NCI-H2081 (cell line): Measurements from ENCODE around the gene CD3E.

Source experiments
- DNase-seq, 2 experiments: peaks; one replicate each; lab custom pipeline; 2025; lab: John Stamatoyannopoulos, UW

The CD3E gene

GRCh38 chr11:118328745-118329144 lies 24.2 kb downstream of the CD3E start:
- DNase-seq: no peak

- DNase-seq: no peak
Observed at GRCh38 chr11:118334745-118335144, 30.2 kb downstream of the CD3E start.

- no peak for DNase-seq
Observed at GRCh38 chr11:118338637-118339061, 34.1 kb downstream of the CD3E start.

GRCh38 chr11:118339281-118339961 lies 34.9 kb downstream of the CD3E start:
- DNase-seq: no peak

GRCh38 chr11:118340449-118340848 lies 35.9 kb downstream of the CD3E start:
- DNase-seq: no peak

GRCh38 chr11:118341261-118341660 lies 36.7 kb downstream of the CD3E start:
- no peak for DNase-seq

GRCh38 chr11:118341815-118342489 lies 37.4 kb downstream of the CD3E start:
- no peak for DNase-seq

GRCh38 chr11:118342503-118343161 lies 38.1 kb downstream of the CD3E start, which contains the start of gene CD3D:
CD3D (minus strand) TSS chr11:118342705; CDS start chr11:118342607, 98 bp downstream.
- DNase-seq: no peak

- DNase-seq: no peak
Observed at GRCh38 chr11:118343248-118343647, 38.7 kb downstream of the CD3E start.

- no peak for DNase-seq
Observed at GRCh38 chr11:118343981-118344515, 39.5 kb downstream of the CD3E start, which contains the start of gene CD3G. CD3G (plus strand) TSS chr11:118344344; CDS start chr11:118344424, 80 bp downstream.

GRCh38 chr11:118349475-118349874 lies 44.9 kb downstream of the CD3E start:
- no peak for DNase-seq

- peak; percentile 10 to 11 for DNase-seq
Observed at GRCh38 chr11:118353084-118353710, 48.7 kb downstream of the CD3E start.

GRCh38 chr11:118358071-118358470 lies 53.5 kb downstream of the CD3E start:
- DNase-seq: no peak

- DNase-seq: peak; percentile 98
Observed at GRCh38 chr11:118359295-118359958, 54.9 kb downstream of the CD3E start, which contains the start of gene UBE4A. UBE4A (plus strand) TSS chr11:118359600; CDS start chr11:118365081, 5,481 bp downstream.

GRCh38 chr11:118364956-118365615 lies 60.6 kb downstream of the CD3E start:
- DNase-seq: no peak
